IPS DF 4.7 (cell line): ENCODE data around the gene RAP1GAP.

Experiments
- DNase-seq: peaks from one replicate; pipeline ENCODE4 v3.0.0-alpha.2; 2013; ENCODE audit warnings: low spot score; ENCODE audit errors: extremely low read depth

RAP1GAP gene

GRCh38 chr1:21593231-21593630 lies 75.9 kb downstream of the RAP1GAP start:
- DNase-seq: no peak

- no peak for DNase-seq
Observed at GRCh38 chr1:21592086-21592865, 76.9 kb downstream of the RAP1GAP start.

- no peak for DNase-seq
Observed at GRCh38 chr1:21590934-21591333, 78.2 kb downstream of the RAP1GAP start.

GRCh38 chr1:21590126-21590880 lies 78.9 kb downstream of the RAP1GAP start:
- DNase-seq: no peak

- DNase-seq: no peak
Observed at GRCh38 chr1:21589618-21590017, 79.5 kb downstream of the RAP1GAP start.

- no peak for DNase-seq
Observed at GRCh38 chr1:21587602-21587953, 81.6 kb downstream of the RAP1GAP start.

- no peak for DNase-seq
Observed at GRCh38 chr1:21586846-21587601, 82.1 kb downstream of the RAP1GAP start.

- DNase-seq: no peak
Observed at GRCh38 chr1:21586222-21586621, 82.9 kb downstream of the RAP1GAP start.

- no peak for DNase-seq
Observed at GRCh38 chr1:21585037-21585436, 84.1 kb downstream of the RAP1GAP start.

- DNase-seq: no peak
Observed at GRCh38 chr1:21584096-21584495, 85.1 kb downstream of the RAP1GAP start.

GRCh38 chr1:21579791-21580190 lies 89.4 kb downstream of the RAP1GAP start:
- no peak for DNase-seq

- DNase-seq: no peak
Observed at GRCh38 chr1:21577933-21578332, 91.2 kb downstream of the RAP1GAP start.

- DNase-seq: no peak
Observed at GRCh38 chr1:21577324-21577723, 91.8 kb downstream of the RAP1GAP start.

GRCh38 chr1:21576798-21577187 lies 92.4 kb downstream of the RAP1GAP start:
- DNase-seq: no peak

- DNase-seq: no peak
Observed at GRCh38 chr1:21576031-21576797, 92.9 kb downstream of the RAP1GAP start.

GRCh38 chr1:21575351-21575942 lies 93.7 kb downstream of the RAP1GAP start:
- no peak for DNase-seq

- DNase-seq: no peak
Observed at GRCh38 chr1:21574466-21575151, 94.5 kb downstream of the RAP1GAP start.

GRCh38 chr1:21573971-21574465 lies 95.1 kb downstream of the RAP1GAP start:
- peak; percentile 46 for DNase-seq

- DNase-seq: no peak
Observed at GRCh38 chr1:21573475-21573874, 95.7 kb downstream of the RAP1GAP start.

GRCh38 chr1:21572735-21573277 lies 96.4 kb downstream of the RAP1GAP start:
- no peak for DNase-seq
